Heart left ventricle (tissue), 16 donors: ENCODE data around the gene NIP7. TPM values are rescaled to one million over a fixed set of nuclear protein-coding genes. Genes with fewer than 3 reads are reported as not detected.

Source experiments
- ATAC-seq, 4 donors: fragments of 200-7000 bp; cut with Tn5 transposase; one replicate each; pipeline ENCODE4 v1.9.1; 2020 to 2022; ENCODE audit warnings: moderate library complexity in 4 of 4, mild to moderate bottlenecking in 3 of 4, moderate number of reproducible peaks in 1 of 4
- DNase-seq, 5 donors: peaks; one replicate each; pipeline ENCODE4 v3.0.0-alpha.2; 2020
- H3K27ac ChIP-seq, 12 donors: fragments of 200-600 bp; sonication (generic) in 4 of 12; one replicate each; pipeline versions ENCODE4 v1.5.0 to v1.8.0; 2016 to 2022; ENCODE audit warnings: mild to moderate bottlenecking in 2 of 12
- H3K27me3 ChIP-seq, 9 donors: fragments of 200-600 bp; sonication (generic) in 2 of 9; one replicate each; pipeline versions ENCODE4 v1.5.1 to v1.8.0; 2016 to 2022; ENCODE audit warnings: mild to moderate bottlenecking in 3 of 9
- H3K36me3 ChIP-seq, 9 donors: fragments of 200-600 bp; sonication (generic) in 2 of 9; one replicate each; pipeline versions ENCODE4 v1.5.0 to v1.8.0; 2018 to 2022; ENCODE audit warnings: mild to moderate bottlenecking in 2 of 9
- H3K4me1 ChIP-seq, 12 donors: fragments of 200-600 bp; sonication (generic) in 4 of 12; one replicate each; pipeline versions ENCODE4 v1.5.0 to v1.8.0; 2016 to 2022; ENCODE audit warnings: mild to moderate bottlenecking in 3 of 12
- H3K4me3 ChIP-seq, 12 donors: fragments of 200-600 bp; sonication (generic) in 4 of 12; one replicate each; pipeline versions ENCODE4 v1.5.0 to v1.8.0; 2017 to 2022; ENCODE audit warnings: mild to moderate bottlenecking in 9 of 12, moderate library complexity in 4 of 12
- H3K9me3 ChIP-seq, 12 donors: fragments of 200-600 bp; sonication (generic) in 4 of 12; one replicate each; pipeline versions ENCODE4 v1.5.0 to v1.8.0; 2016 to 2022; ENCODE audit warnings: mild to moderate bottlenecking in 1 of 12
- POLR2A ChIP-seq, 2 donors: fragments of 450-650 bp; IDR thresholded peaks; one replicate each; pipeline ENCODE4 v1.6.1; 2017; ENCODE audit warnings: antibody characterized with exemption in 2 of 2, mild to moderate bottlenecking in 2 of 2, moderate library complexity in 2 of 2
- WGBS, 4 donors: extraction: QIAGEN DNeasy Blood & Tissue Kit in 2 of 4; methylation state at CpG; one replicate each; pipeline versions ENCODE4 v1.1.5 to v1.1.7; 2013 to 2018; 5-methylcytosine and 5-hydroxymethylcytosine counted together
- intact Hi-C, 10 donors: fragments of 100-400 bp; cut with DNase I; formaldehyde crosslinking; loops; one replicate each; pipeline versions ENCODE4 v1.11.1 to v1.14.2; 2022
- polyA plus RNA-seq, 2 donors: library from polyadenylated mRNA; stranded (reverse); fragments of 200-250 nt; gene quantifications; one replicate each; pipeline ENCODE4 v1.2.3, GENCODE V29; 2013
- total RNA-seq, 9 donors: library from RNA; depleted of rRNA in 2 of 9; stranded (reverse); fragments of >200 nt in 2 of 9; fragmentation: NEBNext Ultra II Directional in 3 of 9; extraction: Animal tissue kit (Norgen Biotek cat#: 25700) in 3 of 9; gene quantifications; one replicate each; pipeline versions ENCODE4 v1.1.0 to v1.2.4, GENCODE V29; 2016 to 2023
- TF ChIP-seq, protein P1 (sequence below), 12 donors: fragments of 200-600 bp; sonication (generic) in 4 of 12; IDR thresholded peaks; one replicate each; pipeline versions ENCODE4 v1.5.0 to v1.8.0; 2018 to 2022; ENCODE audit warnings: antibody characterized with exemption in 12 of 12, mild to moderate bottlenecking in 5 of 12
- donor health status: ischemic (EF 13 %, LVEDD 7.1; RV severe dilation, severe dysfunction).
- donor health status: healthy with polysubstance abuse.
- donor health status: DM: no; HTN: yes; CAD: no.
- donor health status: DM: no; HTN: no; CAD: no.
- donor health status: ischemic (EF 25% LVEDD 6.9; RV normal size, moderate dysfunction).
- donor health status: ischemic (EF 25% LVEDD 5.7; RV mildly dilated, moderate dysfunction).
- donor health status: healthy.
- donor health status: DM: yes; HTN: yes; CAD: no.
- donor health status: ischemic (EF 35%, LVEDD 5.7; RV mildly dilated, moderate dysfunction).
- donor health status: nonischemic (EF 11% LVEDD 7.7; RV severe dilation, severe dysfunction).
- donor health status: DM: yes; HTN: yes; CAD: no.
- donor health status: PGD.
- donor health status: ischemic (EF 29% LVEDD 5.4; RV normal size, mild dysfunction).
- donor health status: nonischemic (EF 23%, LVEDD 6.1; RV moderate dilation, normal function).

Gene NIP7
- total and polyA plus RNA-seq, 11 donors: 4.7 to 13.9 (median 10.3) TPM

DNA sequence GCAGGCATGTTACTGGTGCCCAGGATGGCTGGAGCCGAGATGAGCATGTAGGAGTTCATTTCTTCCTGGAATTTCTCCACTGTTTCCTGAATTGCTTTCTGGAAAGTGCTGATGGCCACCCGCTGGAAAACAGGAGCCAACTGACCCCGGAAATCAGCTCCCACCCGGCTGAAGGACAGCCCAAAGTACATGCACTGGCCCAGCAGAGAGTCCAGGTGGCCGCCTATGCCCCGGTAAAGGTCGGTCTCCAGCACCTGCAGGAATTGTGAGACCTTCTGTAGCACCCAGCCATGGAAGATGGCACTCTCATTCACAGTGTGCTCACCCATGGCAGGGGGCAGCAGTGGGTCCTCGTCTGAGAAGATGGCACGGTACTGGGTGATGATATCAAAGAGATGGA lies 4.9 kb upstream of the NIP7 start:
- ATAC-seq: no peak
- intact Hi-C loops: no loop called here
- Histone ChIP-seq H3K4me3 (no peak overlapping the region), H3K27me3 (no peaks in the 10 kb centered on the region), H3K27ac (no peak overlapping the region), H3K9me3 (no peaks in the 10 kb centered on the region), H3K36me3 (peaks cover 0 to 60% (median 51%) of the 10 kb centered on the region in 9 donors), H3K4me1 (peaks cover 5 to 31% (median 26%) of the 10 kb centered on the region in 12 donors)
- 91 to 94% (median 93%) methylated on average over 9 of the region's 9 CpGs for WGBS, 4 donors
- peak in 1 of 5 donors; percentile 20 for DNase-seq
- TF ChIP-seq, protein P1, sequence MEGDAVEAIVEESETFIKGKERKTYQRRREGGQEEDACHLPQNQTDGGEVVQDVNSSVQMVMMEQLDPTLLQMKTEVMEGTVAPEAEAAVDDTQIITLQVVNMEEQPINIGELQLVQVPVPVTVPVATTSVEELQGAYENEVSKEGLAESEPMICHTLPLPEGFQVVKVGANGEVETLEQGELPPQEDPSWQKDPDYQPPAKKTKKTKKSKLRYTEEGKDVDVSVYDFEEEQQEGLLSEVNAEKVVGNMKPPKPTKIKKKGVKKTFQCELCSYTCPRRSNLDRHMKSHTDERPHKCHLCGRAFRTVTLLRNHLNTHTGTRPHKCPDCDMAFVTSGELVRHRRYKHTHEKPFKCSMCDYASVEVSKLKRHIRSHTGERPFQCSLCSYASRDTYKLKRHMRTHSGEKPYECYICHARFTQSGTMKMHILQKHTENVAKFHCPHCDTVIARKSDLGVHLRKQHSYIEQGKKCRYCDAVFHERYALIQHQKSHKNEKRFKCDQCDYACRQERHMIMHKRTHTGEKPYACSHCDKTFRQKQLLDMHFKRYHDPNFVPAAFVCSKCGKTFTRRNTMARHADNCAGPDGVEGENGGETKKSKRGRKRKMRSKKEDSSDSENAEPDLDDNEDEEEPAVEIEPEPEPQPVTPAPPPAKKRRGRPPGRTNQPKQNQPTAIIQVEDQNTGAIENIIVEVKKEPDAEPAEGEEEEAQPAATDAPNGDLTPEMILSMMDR (IDR thresholded peaks at IDR 0.05): no peak
- TF ChIP-seq POLR2A (IDR thresholded peaks at IDR 0.05): no peak

DNA sequence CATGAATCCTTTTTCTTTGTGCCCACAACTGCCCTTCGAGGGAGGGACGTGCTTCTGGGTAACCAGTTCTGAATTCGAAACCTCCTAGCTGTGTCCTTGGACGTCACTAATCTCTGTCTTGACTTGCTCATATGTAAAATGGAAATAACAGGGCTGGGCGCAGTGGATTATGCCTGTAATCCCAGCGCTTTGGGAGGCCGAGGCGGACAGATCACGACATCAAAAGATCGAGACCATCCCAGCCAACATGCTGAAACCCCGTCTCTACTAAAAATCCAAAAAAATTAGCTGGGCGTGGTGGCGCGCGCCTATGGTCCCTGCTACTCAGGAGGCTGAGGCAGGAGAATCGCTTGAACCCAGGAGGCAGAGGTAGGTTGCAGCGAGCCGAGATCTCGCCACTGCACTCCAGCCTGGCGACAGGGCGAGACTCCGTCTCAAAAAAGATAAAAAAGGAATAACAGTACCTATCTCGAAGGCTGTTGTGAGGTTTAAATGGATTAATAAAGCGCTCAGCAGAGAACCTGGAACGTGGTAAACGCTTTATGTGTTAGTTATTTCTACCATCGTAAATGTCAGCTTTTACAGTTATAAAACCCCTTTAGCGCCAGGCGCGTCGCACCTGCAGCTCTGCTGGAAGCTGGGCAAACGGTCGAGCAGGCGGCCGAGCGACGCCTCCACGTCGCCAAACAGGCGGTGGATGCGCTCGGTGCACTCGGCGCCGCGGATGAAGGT lies 849 bp upstream of the NIP7 start:
- ATAC-seq: no peak
- intact Hi-C loops: loop anchor here in 2 of 10 donors (1.0 to 2.0 kb wide), 2 partner anchors 8 to 28 kb away; partner anchors contain the start of genes PDF (in 1 of the 2) and VPS4A (in 1 of the 2)
- H3K4me3 ChIP-seq: peak overlapping the region; percentile 69 to 100 (median 88)
- H3K9me3 ChIP-seq: no peaks in the 10 kb centered on the region
- peaks cover 7 to 33% (median 26%) of the 10 kb centered on the region in 12 donors for H3K4me1 ChIP-seq
- no peak for TF ChIP-seq POLR2A (IDR thresholded peaks at IDR 0.05)
- TF ChIP-seq, protein P1 (IDR thresholded peaks at IDR 0.05): no peak
- 18 to 31% (median 22%) methylated on average over 33 to 46 of the region's 46 CpGs for WGBS, 4 donors
- H3K27me3 ChIP-seq: no peaks in the 10 kb centered on the region
- H3K27ac ChIP-seq: peak overlapping the region; percentile 28 to 96 (median 92)
- DNase-seq: peak in 1 of 5 donors; percentile 17
- peaks cover 0 to 67% (median 56%) of the 10 kb centered on the region in 9 donors for H3K36me3 ChIP-seq

- DNase-seq (no peak), ATAC-seq (peak in 1 of 4 donors; percentile 5)
- WGBS, 4 donors: 8 to 13% (median 10%) methylated on average over 12 to 16 of the region's 16 CpGs
- H3K27me3 ChIP-seq: no peaks in the 10 kb centered on the region
- intact Hi-C loops: no loop called here
- TF ChIP-seq, protein P1 (IDR thresholded peaks at IDR 0.05): no peak
- TF ChIP-seq POLR2A (IDR thresholded peaks at IDR 0.05): no peak
- H3K36me3 ChIP-seq: peaks cover 0 to 62% (median 51%) of the 10 kb centered on the region in 9 donors
- H3K9me3 ChIP-seq: no peaks in the 10 kb centered on the region
- H3K27ac ChIP-seq: peak overlapping the region in 11 of 12 donors; percentile 80 to 96 (median 92)
- H3K4me3 ChIP-seq: peak overlapping the region; percentile 69 to 100 (median 88)
- peaks cover 7 to 33% (median 24%) of the 10 kb centered on the region in 12 donors for H3K4me1 ChIP-seq
Measured at GRCh38 chr16:69340095-69340644, 598 bp downstream of the NIP7 start.

GRCh38 chr16:69344171-69344570 lies 4.6 kb downstream of the NIP7 start:
- intact Hi-C loops: no loop called here
- ATAC-seq (no peak), DNase-seq (peak in 1 of 5 donors; percentile 2)
- 93 to 98% (median 97%) methylated on average over 5 of the region's 5 CpGs for WGBS, 4 donors
- H3K9me3 ChIP-seq: no peaks in the 10 kb centered on the region
- H3K4me1 ChIP-seq: peaks cover 3 to 21% (median 11%) of the 10 kb centered on the region in 12 donors
- H3K36me3 ChIP-seq: peaks cover 0 to 58% (median 37%) of the 10 kb centered on the region in 9 donors
- no peak overlapping the region for H3K27ac ChIP-seq
- no peaks in the 10 kb centered on the region for H3K27me3 ChIP-seq
- TF ChIP-seq, protein P1 (IDR thresholded peaks at IDR 0.05): no peak
- TF ChIP-seq POLR2A (IDR thresholded peaks at IDR 0.05): no peak
- H3K4me3 ChIP-seq: no peak overlapping the region
